ENCODE measurements around the gene FOXO1. TPM values are rescaled to one million over a fixed set of nuclear protein-coding genes. Genes with fewer than 3 reads are reported as not detected.

FOXO1 gene
- total RNA-seq, 2 donors from 2014 or later = 41.7 to 60.9 TPM

DNA sequence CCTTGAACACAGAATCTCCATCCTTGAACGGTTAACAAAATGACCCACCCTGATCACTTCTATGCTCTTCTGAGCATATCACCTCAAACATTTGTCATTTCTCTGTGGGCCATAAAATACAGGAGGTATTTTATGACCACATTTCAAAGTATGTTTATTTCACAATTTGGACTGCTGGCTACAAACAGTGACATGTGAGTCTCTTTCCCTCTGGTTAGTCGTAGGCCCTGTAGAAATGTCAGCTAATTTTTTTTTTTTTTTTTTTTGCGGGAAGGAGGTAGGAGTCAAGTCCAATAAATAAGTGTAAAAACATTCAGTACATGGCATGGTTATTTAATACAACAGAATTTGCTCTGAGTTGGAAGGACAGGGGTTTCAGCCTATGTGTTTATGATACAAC lies 70.7 kb downstream of the FOXO1 start:
- Histone ChIP-seq H3K4me3 (no peak overlapping the region), H3K4me1 (ENCODE audit: control insufficient read depth in 1 of 2, low read depth in 2 of 2) (peaks cover 38 to 42% of the 10 kb centered on the region in 2 donors), H3K27ac (no peak overlapping the region), H3K9me3 (no peaks in the 10 kb centered on the region), H3K36me3 (no peaks in the 10 kb centered on the region), H3K27me3 (replicated peaks; ENCODE audit: insufficient read depth) (no peaks in the 10 kb centered on the region)
- DNase-seq (ENCODE audit: low spot score) = no peak
- TF ChIP-seq, protein P1, sequence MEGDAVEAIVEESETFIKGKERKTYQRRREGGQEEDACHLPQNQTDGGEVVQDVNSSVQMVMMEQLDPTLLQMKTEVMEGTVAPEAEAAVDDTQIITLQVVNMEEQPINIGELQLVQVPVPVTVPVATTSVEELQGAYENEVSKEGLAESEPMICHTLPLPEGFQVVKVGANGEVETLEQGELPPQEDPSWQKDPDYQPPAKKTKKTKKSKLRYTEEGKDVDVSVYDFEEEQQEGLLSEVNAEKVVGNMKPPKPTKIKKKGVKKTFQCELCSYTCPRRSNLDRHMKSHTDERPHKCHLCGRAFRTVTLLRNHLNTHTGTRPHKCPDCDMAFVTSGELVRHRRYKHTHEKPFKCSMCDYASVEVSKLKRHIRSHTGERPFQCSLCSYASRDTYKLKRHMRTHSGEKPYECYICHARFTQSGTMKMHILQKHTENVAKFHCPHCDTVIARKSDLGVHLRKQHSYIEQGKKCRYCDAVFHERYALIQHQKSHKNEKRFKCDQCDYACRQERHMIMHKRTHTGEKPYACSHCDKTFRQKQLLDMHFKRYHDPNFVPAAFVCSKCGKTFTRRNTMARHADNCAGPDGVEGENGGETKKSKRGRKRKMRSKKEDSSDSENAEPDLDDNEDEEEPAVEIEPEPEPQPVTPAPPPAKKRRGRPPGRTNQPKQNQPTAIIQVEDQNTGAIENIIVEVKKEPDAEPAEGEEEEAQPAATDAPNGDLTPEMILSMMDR (IDR thresholded peaks at IDR 0.05) = no peak
- no peak for ATAC-seq (ENCODE audit: insufficient number of reproducible peaks, low FRiP score, low read depth)

DNA sequence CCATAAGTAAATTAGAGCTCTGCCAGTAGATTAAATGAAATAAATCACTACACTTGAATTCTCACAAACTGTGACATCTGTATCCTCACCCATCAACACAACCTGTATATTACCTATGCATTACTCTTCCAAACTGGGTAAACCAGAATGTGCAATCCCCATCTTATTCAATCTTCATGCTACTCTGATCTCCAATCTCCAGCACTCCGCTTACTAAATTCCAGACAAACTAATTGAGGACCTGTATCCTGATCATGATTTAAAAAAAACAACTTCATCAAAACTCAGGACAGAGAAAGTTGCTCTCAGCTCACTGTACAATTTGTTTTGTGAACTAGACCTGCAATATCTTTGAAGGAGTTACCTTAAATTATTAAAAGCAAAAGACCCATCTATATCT lies 74.4 kb downstream of the FOXO1 start:
- DNase-seq (ENCODE audit: low spot score) (no peak), ATAC-seq (ENCODE audit: insufficient number of reproducible peaks, low FRiP score, low read depth) (no peak)

DNA sequence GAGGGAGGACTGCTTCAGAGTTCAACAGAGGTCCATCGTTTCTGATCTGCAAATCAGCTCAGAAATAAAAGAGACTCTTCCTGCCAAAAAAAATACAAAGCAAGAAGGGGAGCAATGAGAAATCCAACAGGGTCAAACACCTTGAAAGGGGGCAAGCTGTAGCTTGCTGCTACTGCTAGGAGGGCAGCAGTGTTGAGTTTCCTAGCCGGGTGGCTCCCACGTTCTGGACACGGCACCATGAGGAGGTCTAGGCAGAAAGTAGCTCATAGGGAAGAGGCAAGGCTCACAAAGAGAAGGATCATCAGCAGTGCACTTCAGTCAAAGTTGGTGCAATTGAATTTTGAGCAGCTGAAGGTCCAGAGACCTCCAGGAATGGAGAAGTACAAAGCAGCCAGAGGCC lies 75.3 kb downstream of the FOXO1 start:
- ATAC-seq (ENCODE audit: insufficient number of reproducible peaks, low FRiP score, low read depth) = no peak
- Histone ChIP-seq H3K27ac (no peak overlapping the region), H3K9me3 (no peaks in the 10 kb centered on the region), H3K4me3 (no peak overlapping the region), H3K4me1 (ENCODE audit: control insufficient read depth in 1 of 2, low read depth in 2 of 2) (peaks cover 29 to 57% of the 10 kb centered on the region in 2 donors), H3K36me3 (no peaks in the 10 kb centered on the region), H3K27me3 (replicated peaks; ENCODE audit: insufficient read depth) (no peaks in the 10 kb centered on the region)
- TF ChIP-seq, protein P1 (IDR thresholded peaks at IDR 0.05) = no peak
- no peak for DNase-seq (ENCODE audit: low spot score)

More for the DNA sequence above, 74.4 kb downstream of the FOXO1 start:
- Histone ChIP-seq H3K36me3 (no peaks in the 10 kb centered on the region), H3K4me3 (no peak overlapping the region), H3K27me3 (replicated peaks; ENCODE audit: insufficient read depth) (no peaks in the 10 kb centered on the region), H3K9me3 (no peaks in the 10 kb centered on the region), H3K4me1 (ENCODE audit: control insufficient read depth in 1 of 2, low read depth in 2 of 2) (peaks cover 37 to 57% of the 10 kb centered on the region in 2 donors), H3K27ac (no peak overlapping the region)
- TF ChIP-seq, protein P1 (IDR thresholded peaks at IDR 0.05) = no peak

DNA sequence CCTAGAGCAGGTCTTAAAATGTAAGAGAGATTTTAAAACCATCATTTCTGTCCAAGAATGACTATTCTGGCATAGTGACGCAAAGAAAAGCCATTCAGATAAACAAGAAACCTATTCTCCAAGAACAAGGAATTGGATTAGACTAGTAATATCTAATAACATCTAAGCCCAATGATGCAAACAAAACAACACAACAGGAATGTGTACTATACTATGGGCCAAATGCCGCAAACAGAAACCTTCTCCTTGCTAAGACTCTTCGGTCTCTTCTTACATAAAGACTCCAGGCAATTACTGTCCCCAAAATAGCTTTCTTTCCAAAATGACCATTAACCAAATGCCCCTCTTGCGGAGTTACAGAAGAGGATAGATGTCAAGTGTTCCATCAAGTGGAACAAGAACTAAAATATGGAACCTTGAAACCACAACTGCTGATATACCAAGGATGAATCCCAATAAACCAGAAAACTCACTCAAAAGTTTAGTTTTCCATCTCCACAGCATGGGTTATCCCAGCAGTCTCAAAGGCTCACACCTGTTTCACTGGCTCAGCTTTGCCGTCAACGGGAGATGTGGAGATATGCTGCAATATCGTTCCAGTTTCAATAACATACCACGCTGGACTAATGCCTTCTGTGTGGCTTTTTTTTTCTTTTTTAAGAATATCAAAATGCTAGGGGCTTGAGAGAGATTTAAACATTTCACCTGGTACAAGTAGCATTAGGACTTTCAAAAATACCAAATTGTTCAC lies 76.2 kb downstream of the FOXO1 start:
- peak overlapping the region; percentile 8 for H3K4me3 ChIP-seq
- no peaks in the 10 kb centered on the region for H3K36me3 ChIP-seq
- no peak for ATAC-seq (ENCODE audit: insufficient number of reproducible peaks, low FRiP score, low read depth)
- TF ChIP-seq, protein P1 (IDR thresholded peaks at IDR 0.05) = no peak
- no peaks in the 10 kb centered on the region for H3K9me3 ChIP-seq
- H3K27ac ChIP-seq = peak overlapping the region; percentile 25 to 39
- DNase-seq (ENCODE audit: low spot score) = no peak
- peaks cover 23 to 56% of the 10 kb centered on the region in 2 donors for H3K4me1 ChIP-seq (ENCODE audit: control insufficient read depth in 1 of 2, low read depth in 2 of 2)
- no peaks in the 10 kb centered on the region for H3K27me3 ChIP-seq (replicated peaks; ENCODE audit: insufficient read depth)

DNA sequence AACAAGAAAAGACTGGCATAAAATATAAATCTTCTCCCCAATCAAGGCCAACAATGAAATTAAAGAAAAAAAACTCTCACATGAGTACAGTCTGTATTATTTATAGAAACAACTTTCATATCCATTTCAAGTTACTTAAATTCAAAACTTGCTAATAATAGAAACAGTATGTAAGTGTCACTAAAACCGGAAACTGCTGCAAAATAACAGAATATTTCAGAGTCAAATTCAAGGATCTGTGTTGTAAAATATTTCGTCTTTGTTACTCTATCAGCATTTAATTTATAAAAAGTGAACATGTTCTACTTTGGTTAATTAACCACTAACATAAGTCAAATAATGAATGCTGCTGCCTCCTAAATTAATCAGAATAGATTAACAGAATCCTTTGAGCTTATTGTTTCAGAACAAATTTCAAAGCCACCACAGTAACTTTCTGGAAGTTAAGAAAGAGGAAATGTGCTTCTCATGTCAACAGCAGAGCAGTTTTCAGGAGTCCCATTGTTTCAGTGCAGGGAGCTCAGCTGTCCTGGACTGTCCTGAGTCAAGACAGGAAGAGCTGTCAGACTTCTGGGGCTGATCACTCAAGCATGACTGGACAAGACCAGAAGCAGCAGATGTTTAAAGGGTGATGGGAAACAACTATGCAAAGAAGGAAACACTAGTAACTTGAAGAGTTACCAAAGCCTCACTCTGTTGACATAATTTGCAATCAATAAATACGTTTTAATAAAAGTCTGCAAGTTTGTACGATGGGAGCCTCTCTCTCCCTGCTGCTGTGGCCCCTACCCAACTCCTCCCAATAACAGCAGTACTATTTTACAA lies 76.9 kb downstream of the FOXO1 start:
- Histone ChIP-seq H3K4me3 (peak overlapping the region; percentile 8), H3K27ac (peak overlapping the region; percentile 25 to 39), H3K36me3 (no peaks in the 10 kb centered on the region), H3K9me3 (no peaks in the 10 kb centered on the region), H3K4me1 (ENCODE audit: control insufficient read depth in 1 of 2, low read depth in 2 of 2) (peaks cover 23 to 56% of the 10 kb centered on the region in 2 donors), H3K27me3 (replicated peaks; ENCODE audit: insufficient read depth) (no peaks in the 10 kb centered on the region)
- TF ChIP-seq, protein P1 (IDR thresholded peaks at IDR 0.05) = no peak
- no peak for ATAC-seq (ENCODE audit: insufficient number of reproducible peaks, low FRiP score, low read depth)
- no peak for DNase-seq (ENCODE audit: low spot score)

Data from thoracic aorta (tissue), 2 donors.